ENCODE data around the gene TP53.
A peak's percentile ranks its signal among the peaks of the same experiment; 100 is the strongest.
"Not testable (repeated sequence)": the region's sequence is repeated elsewhere in the genome, so short reads cannot be mapped to it uniquely, and the experiment has no call there.

TP53 gene

GRCh38 chr17:7629939-7630571, 57.2 kb downstream of the TP53 start, which contains the start of gene SHBG:
Gene SHBG, plus strand, starts transcription at chr17:7630135. Its CDS starts 38 bp downstream, at chr17:7630173.
- no peak for DNase-seq

- peak; percentile 86 for DNase-seq
These were observed 59.8 kb downstream of the TP53 start, which contains the start of gene SAT2 for GRCh38 chr17:7627250-7628121. Gene SAT2, minus strand, starts transcription at chr17:7627821. Its CDS starts 186 bp downstream, at chr17:7627635.

GRCh38 chr17:7626956-7627249, 60.4 kb downstream of the TP53 start:
- DNase-seq, result no peak

- DNase-seq, result no peak
These were observed 61.0 kb downstream of the TP53 start for GRCh38 chr17:7626307-7626706.

GRCh38 chr17:7625749-7626148, 61.5 kb downstream of the TP53 start:
- DNase-seq, result not testable (repeated sequence)

GRCh38 chr17:7623661-7624060, 63.6 kb downstream of the TP53 start:
- DNase-seq, result no peak

GRCh38 chr17:7620835-7621234, 66.5 kb downstream of the TP53 start:
- DNase-seq, result no peak

GRCh38 chr17:7618608-7619007, 68.7 kb downstream of the TP53 start:
- DNase-seq, result no peak

All from stimulated activated CD4-positive, alpha-beta T cell treated with anti-CD3 and anti-CD28 coated beads, Interleukin-4, amount 100 ng/mL, for 24 hours (primary cell).